Mucosa of stomach (tissue), 1 donor: ENCODE measurements around the gene CEP41.

Experiments
- H3K27me3 ChIP-seq: one replicate; pipeline ENCODE4 v1.7.0; 2013; ENCODE audit warnings: mild to moderate bottlenecking, low read length; ENCODE audit not compliant: control insufficient read depth, insufficient read depth
- H3K36me3 ChIP-seq: one replicate; pipeline ENCODE4 v1.7.0; 2013; ENCODE audit warnings: low read length; ENCODE audit not compliant: control insufficient read depth, insufficient read depth
- H3K4me1 ChIP-seq: one replicate; pipeline ENCODE4 v1.7.0; 2013; ENCODE audit warnings: mild to moderate bottlenecking, low read length; ENCODE audit not compliant: control insufficient read depth, insufficient read depth
- H3K4me3 ChIP-seq: one replicate; pipeline ENCODE4 v1.7.0; 2013; ENCODE audit warnings: low read length
- H3K9ac ChIP-seq: one replicate; pipeline ENCODE4 v1.7.0; 2013; ENCODE audit warnings: mild to moderate bottlenecking, low read length, moderate library complexity
- H3K9me3 ChIP-seq: one replicate; pipeline ENCODE4 v1.7.0; 2013; ENCODE audit warnings: mild to moderate bottlenecking, low read length, moderate library complexity; ENCODE audit not compliant: control insufficient read depth
- donor health status: Pancreatic carcinoma.

CEP41 gene

GRCh38 chr7:130369110-130369711, 71.6 kb downstream of the CEP41 start:
- Histone ChIP-seq H3K9me3 (no peaks in the 10 kb centered on the region), H3K4me1 (peaks cover 30% of the 10 kb centered on the region), H3K9ac (no peak overlapping the region), H3K36me3 (no peaks in the 10 kb centered on the region), H3K27me3 (no peaks in the 10 kb centered on the region), H3K4me3 (no peak overlapping the region)

DNA sequence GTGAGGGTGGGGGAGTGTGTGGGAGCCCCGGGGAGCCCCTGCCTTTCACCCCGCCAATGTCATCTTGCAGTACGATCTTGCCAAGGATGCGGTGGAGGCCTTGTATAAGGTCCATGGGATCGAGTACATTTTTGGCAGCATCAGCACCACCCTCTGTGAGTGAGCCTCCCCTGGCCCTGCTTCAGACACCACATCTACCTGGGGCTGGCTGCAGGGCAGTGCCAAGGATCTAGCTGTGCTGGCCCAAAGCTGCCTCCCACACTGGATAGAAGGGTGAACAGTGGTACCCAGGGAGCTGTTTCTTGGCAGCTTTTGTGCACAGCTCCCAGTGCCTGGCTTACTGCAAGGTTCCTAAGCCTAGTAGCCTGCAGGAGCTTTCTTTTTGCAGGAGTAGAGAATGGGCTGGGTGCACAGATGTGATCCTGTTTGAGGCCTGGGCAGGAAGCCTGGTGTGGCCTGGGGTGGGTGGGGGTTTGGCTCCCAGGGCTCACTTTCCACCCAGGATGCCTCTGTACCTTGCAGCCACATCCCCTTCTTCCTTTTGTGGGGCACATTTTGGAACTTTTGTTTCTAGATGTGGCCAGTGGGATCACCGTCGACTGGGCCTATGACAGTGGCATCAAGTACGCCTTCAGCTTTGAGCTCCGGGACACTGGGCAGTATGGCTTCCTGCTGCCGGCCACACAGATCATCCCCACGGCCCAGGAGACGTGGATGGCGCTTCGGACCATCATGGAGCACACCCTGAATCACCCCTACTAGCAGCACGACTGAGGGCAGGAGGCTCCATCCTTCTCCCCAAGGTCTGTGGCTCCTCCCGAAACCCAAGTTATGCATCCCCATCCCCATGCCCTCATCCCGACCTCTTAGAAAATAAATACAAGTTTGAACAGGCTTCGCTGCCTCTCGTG, 72.7 kb downstream of the CEP41 start:
- Histone ChIP-seq H3K27me3 (no peaks in the 10 kb centered on the region), H3K4me1 (peaks cover 18% of the 10 kb centered on the region), H3K36me3 (no peaks in the 10 kb centered on the region), H3K9me3 (no peaks in the 10 kb centered on the region), H3K9ac (no peak overlapping the region), H3K4me3 (no peak overlapping the region)

- Histone ChIP-seq H3K4me3 (no peak overlapping the region), H3K4me1 (peaks cover 12% of the 10 kb centered on the region), H3K27me3 (no peaks in the 10 kb centered on the region), H3K36me3 (no peaks in the 10 kb centered on the region), H3K9ac (no peak overlapping the region), H3K9me3 (no peaks in the 10 kb centered on the region)
Measured at GRCh38 chr7:130367088-130367755, 73.6 kb downstream of the CEP41 start.

- Histone ChIP-seq H3K4me1 (peaks cover 12% of the 10 kb centered on the region), H3K9me3 (no peaks in the 10 kb centered on the region), H3K4me3 (no peak overlapping the region), H3K27me3 (no peaks in the 10 kb centered on the region), H3K9ac (no peak overlapping the region), H3K36me3 (no peaks in the 10 kb centered on the region)
Measured at GRCh38 chr7:130366564-130366963, 74.3 kb downstream of the CEP41 start.

- Histone ChIP-seq H3K4me3 (no peak overlapping the region), H3K4me1 (peaks cover 12% of the 10 kb centered on the region), H3K36me3 (no peaks in the 10 kb centered on the region), H3K9me3 (no peaks in the 10 kb centered on the region), H3K27me3 (no peaks in the 10 kb centered on the region), H3K9ac (no peak overlapping the region)
Measured at GRCh38 chr7:130365511-130366441, 75.0 kb downstream of the CEP41 start.

- H3K36me3 ChIP-seq, result no peaks in the 10 kb centered on the region
- H3K9me3 ChIP-seq, result no peaks in the 10 kb centered on the region
- no peak overlapping the region for H3K4me3 ChIP-seq
- no peak overlapping the region for H3K9ac ChIP-seq
- H3K27me3 ChIP-seq, result no peaks in the 10 kb centered on the region
- H3K4me1 ChIP-seq, result peaks cover 11% of the 10 kb centered on the region
Measured at GRCh38 chr7:130365088-130365487, 75.7 kb downstream of the CEP41 start.

DNA sequence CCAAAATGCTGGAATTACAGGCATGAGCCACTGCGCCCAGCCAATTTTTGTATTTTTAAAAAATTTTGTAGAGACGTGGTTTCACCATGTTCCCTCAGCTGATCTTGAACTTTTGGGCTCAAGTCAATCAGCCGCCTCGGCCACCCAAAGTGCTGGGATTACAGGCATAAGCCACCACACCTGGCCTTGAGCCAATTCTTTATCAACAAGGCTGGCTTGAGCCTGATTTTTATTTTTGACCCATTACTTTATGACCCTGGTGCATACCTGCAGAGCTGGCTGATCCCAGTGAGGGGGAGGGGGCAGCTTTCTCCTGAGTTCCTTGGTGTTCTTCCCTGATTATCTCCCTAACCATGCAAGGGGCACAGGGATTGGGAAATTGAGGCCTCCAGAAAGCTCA, 76.4 kb downstream of the CEP41 start:
- Histone ChIP-seq H3K4me1 (peaks cover 5% of the 10 kb centered on the region), H3K9me3 (no peaks in the 10 kb centered on the region), H3K27me3 (no peaks in the 10 kb centered on the region), H3K4me3 (no peak overlapping the region), H3K36me3 (no peaks in the 10 kb centered on the region), H3K9ac (no peak overlapping the region)

DNA sequence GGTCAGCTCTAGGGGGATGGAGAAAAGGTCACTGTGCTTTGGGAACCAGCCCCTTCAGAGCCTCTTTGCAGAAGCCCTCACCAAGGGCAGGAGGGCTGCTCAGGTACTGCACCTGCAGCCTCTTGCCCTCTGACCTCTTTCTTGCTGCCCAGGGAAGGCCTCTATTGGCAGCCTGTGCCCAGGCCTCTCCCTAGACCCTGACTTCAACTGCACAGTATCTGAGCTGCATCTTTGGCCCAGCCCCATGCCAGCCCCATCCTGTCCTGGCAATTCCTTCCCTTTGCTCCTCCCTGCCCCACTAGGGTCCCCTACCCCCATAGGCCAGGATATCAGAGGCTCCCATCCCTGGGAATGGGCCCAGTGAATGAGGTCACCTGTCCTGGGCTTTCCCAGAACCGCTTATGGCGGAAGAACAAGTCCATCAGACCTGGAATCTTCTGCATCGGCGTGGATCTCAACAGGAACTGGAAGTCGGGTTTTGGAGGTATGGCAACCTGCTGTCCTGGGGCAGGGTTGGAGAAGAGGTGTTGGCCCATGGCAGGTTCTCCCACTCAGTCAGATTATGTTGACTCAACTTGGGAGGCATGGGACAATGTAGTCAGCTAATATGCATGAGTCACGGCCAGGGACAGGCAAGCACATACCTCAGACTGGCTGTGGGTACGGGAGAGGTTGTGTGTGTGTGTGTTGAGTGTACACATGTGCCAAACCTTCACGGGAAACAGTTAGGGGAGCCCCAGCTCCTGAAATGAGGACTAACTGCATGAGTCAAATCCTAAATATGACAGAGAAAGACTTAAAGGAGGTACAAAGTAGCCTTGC, 77.6 kb downstream of the CEP41 start:
- H3K4me1 ChIP-seq, result no peaks in the 10 kb centered on the region
- no peaks in the 10 kb centered on the region for H3K27me3 ChIP-seq
- no peak overlapping the region for H3K9ac ChIP-seq
- H3K4me3 ChIP-seq, result no peak overlapping the region
- H3K36me3 ChIP-seq, result no peaks in the 10 kb centered on the region
- no peaks in the 10 kb centered on the region for H3K9me3 ChIP-seq

- Histone ChIP-seq H3K9ac (no peak overlapping the region), H3K36me3 (no peaks in the 10 kb centered on the region), H3K9me3 (no peaks in the 10 kb centered on the region), H3K27me3 (no peaks in the 10 kb centered on the region), H3K4me3 (no peak overlapping the region), H3K4me1 (no peaks in the 10 kb centered on the region)
Measured at GRCh38 chr7:130362251-130362816, 78.5 kb downstream of the CEP41 start.

DNA sequence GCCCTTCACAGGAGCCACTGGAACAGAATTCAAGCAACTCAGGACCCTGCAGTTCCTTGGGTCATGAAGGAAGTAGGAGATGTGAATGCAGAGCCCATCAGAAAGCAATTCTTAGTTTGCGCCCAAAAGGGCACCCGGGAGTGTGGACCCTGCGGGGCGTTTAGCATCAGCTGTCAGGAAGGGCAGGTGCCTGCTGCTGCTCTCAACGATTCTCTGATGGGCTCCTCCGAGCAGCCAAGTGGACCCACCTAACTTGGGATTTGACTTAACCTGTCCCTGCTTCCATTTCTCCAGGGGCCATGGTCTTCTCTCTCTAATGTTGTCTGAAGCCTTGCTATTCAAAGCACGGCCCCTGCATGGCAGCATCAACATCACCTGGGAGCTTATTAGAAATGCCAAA, 79.1 kb downstream of the CEP41 start:
- no peaks in the 10 kb centered on the region for H3K36me3 ChIP-seq
- no peaks in the 10 kb centered on the region for H3K4me1 ChIP-seq
- H3K9me3 ChIP-seq, result no peaks in the 10 kb centered on the region
- H3K4me3 ChIP-seq, result no peak overlapping the region
- no peak overlapping the region for H3K9ac ChIP-seq
- H3K27me3 ChIP-seq, result no peaks in the 10 kb centered on the region

- no peak overlapping the region for H3K4me3 ChIP-seq
- no peaks in the 10 kb centered on the region for H3K36me3 ChIP-seq
- H3K9me3 ChIP-seq, result no peaks in the 10 kb centered on the region
- H3K4me1 ChIP-seq, result no peaks in the 10 kb centered on the region
- H3K9ac ChIP-seq, result no peak overlapping the region
- no peaks in the 10 kb centered on the region for H3K27me3 ChIP-seq
Measured at GRCh38 chr7:130360518-130360917, 80.3 kb downstream of the CEP41 start.
